Right kidney (tissue), 1 donor: ENCODE data around the gene ZNF831.

ENCODE experiments used
- DNase-seq: peaks from one replicate; pipeline ENCODE4 v3.0.0-alpha.2; 2016

Gene ZNF831

GRCh38 chr20:59182401-59183044 lies 18.9 kb downstream of the ZNF831 start:
- DNase-seq, result no peak

GRCh38 chr20:59183751-59184150 lies 20.1 kb downstream of the ZNF831 start:
- no peak for DNase-seq

- DNase-seq, result no peak
Measured at GRCh38 chr20:59184880-59185447, 21.3 kb downstream of the ZNF831 start.

- no peak for DNase-seq
Measured at GRCh38 chr20:59185809-59186208, 22.2 kb downstream of the ZNF831 start.

- no peak for DNase-seq
Measured at GRCh38 chr20:59190466-59190865, 26.8 kb downstream of the ZNF831 start.

- no peak for DNase-seq
Measured at GRCh38 chr20:59191036-59191755, 27.6 kb downstream of the ZNF831 start.

- no peak for DNase-seq
Measured at GRCh38 chr20:59191756-59192532, 28.3 kb downstream of the ZNF831 start.

- no peak for DNase-seq
Measured at GRCh38 chr20:59192533-59192896, 28.9 kb downstream of the ZNF831 start.

GRCh38 chr20:59193325-59193724 lies 29.7 kb downstream of the ZNF831 start:
- no peak for DNase-seq

GRCh38 chr20:59194023-59194935 lies 30.7 kb downstream of the ZNF831 start:
- DNase-seq, result no peak

GRCh38 chr20:59195316-59195993 lies 31.8 kb downstream of the ZNF831 start:
- no peak for DNase-seq

- no peak for DNase-seq
Measured at GRCh38 chr20:59204165-59204894, 40.7 kb downstream of the ZNF831 start.

GRCh38 chr20:59205044-59205443 lies 41.4 kb downstream of the ZNF831 start:
- no peak for DNase-seq

GRCh38 chr20:59207235-59207634 lies 43.6 kb downstream of the ZNF831 start:
- no peak for DNase-seq

- DNase-seq, result no peak
Measured at GRCh38 chr20:59207742-59208357, 44.2 kb downstream of the ZNF831 start.

GRCh38 chr20:59210186-59210585 lies 46.6 kb downstream of the ZNF831 start:
- DNase-seq, result no peak

- no peak for DNase-seq
Measured at GRCh38 chr20:59211208-59211765, 47.7 kb downstream of the ZNF831 start.

GRCh38 chr20:59214073-59214472 lies 50.5 kb downstream of the ZNF831 start:
- DNase-seq, result no peak

GRCh38 chr20:59214606-59215547 lies 51.3 kb downstream of the ZNF831 start:
- DNase-seq, result no peak
